CD4-positive, CD25-positive, alpha-beta regulatory T cell (primary cell): ENCODE results near the gene SLAIN1. TPM values are rescaled to one million over a fixed set of nuclear protein-coding genes. Genes with fewer than 3 reads are reported as not detected.
A peak's percentile ranks its signal among the peaks of the same experiment; 100 is the strongest.

ENCODE experiments used
- ATAC-seq, 2 donors: fragments of 150-1000 bp; cut with Tn5 transposase; one replicate each; pipeline ENCODE4 v1.10.0; 2021; ENCODE audit warnings: low read depth in 2 of 2, moderate number of reproducible peaks in 2 of 2, moderate library complexity in 1 of 2
- DNase-seq, 3 donors: peaks; one replicate each; pipeline versions ENCODE4 v3.0.0 to v3.0.0-alpha.2; 2012 to 2022; ENCODE audit warnings: mixed read lengths in 1 of 3
- H3K27ac ChIP-seq: one replicate; pipeline ENCODE4 v1.7.0; 2013; ENCODE audit warnings: mild to moderate bottlenecking, low read length; ENCODE audit not compliant: insufficient read depth, poor library complexity, severe bottlenecking
- H3K27me3 ChIP-seq: one replicate; pipeline ENCODE4 v1.7.0; 2013; ENCODE audit warnings: low read length; ENCODE audit not compliant: control insufficient read depth, insufficient read depth
- H3K36me3 ChIP-seq: one replicate; pipeline ENCODE4 v1.7.0; 2013; ENCODE audit warnings: mild to moderate bottlenecking, low read length, moderate library complexity; ENCODE audit not compliant: control insufficient read depth, insufficient read depth
- H3K4me1 ChIP-seq: 2 replicates; pipeline ENCODE4 v1.7.0; 2013; ENCODE audit warnings: mild to moderate bottlenecking, low read length; ENCODE audit not compliant: insufficient read depth, control insufficient read depth, poor library complexity, severe bottlenecking
- H3K4me3 ChIP-seq: one replicate; pipeline ENCODE4 v1.7.0; 2013; ENCODE audit warnings: low read depth, mild to moderate bottlenecking, low read length, moderate library complexity
- H3K9me3 ChIP-seq, 2 experiments: 1 replicate in 1 of 2; 2 replicates in 1 of 2; pipeline ENCODE4 v1.7.0; 2013; ENCODE audit warnings: low read length in 2 of 2, mild to moderate bottlenecking in 1 of 2, moderate library complexity in 1 of 2; ENCODE audit not compliant: control insufficient read depth in 2 of 2
- H3K27ac Mint-ChIP-seq, 3 donors: one replicate each; pipeline ENCODE4 v1.8.0; 2020 to 2022; ENCODE audit warnings: mild to moderate bottlenecking in 3 of 3, mixed read lengths in 3 of 3, moderate library complexity in 2 of 3
- H3K27me3 Mint-ChIP-seq: one replicate; pipeline ENCODE4 v1.8.0; 2022; ENCODE audit warnings: mild to moderate bottlenecking, mixed read lengths
- H3K36me3 Mint-ChIP-seq: one replicate; pipeline ENCODE4 v1.8.0; 2020; ENCODE audit warnings: mixed read lengths
- H3K4me1 Mint-ChIP-seq, 4 donors: one replicate each; pipeline ENCODE4 v1.8.0; 2020 to 2022; ENCODE audit warnings: mixed read lengths in 4 of 4, mild to moderate bottlenecking in 1 of 4
- H3K4me3 Mint-ChIP-seq, 4 donors: one replicate each; pipeline ENCODE4 v1.8.0; 2020 to 2022; ENCODE audit warnings: mild to moderate bottlenecking in 4 of 4, mixed read lengths in 4 of 4, moderate library complexity in 3 of 4
- H3K9me3 Mint-ChIP-seq, 7 donors: one replicate each; pipeline ENCODE4 v1.8.0; 2020 to 2022; ENCODE audit warnings: mixed read lengths in 7 of 7, mild to moderate bottlenecking in 3 of 7, moderate library complexity in 2 of 7
- polyA plus RNA-seq, 4 donors: library from polyadenylated mRNA; unstranded; fragments of 300-500 nt; fragmentation: Illumina TruSeq; gene quantifications; one replicate each; pipeline ENCODE4 v1.2.3, GENCODE V29; 2021
- total RNA-seq: library from RNA; stranded (reverse); gene quantifications from one replicate; pipeline ENCODE4 v1.2.3, GENCODE V29; 2022

The SLAIN1 gene
- total and polyA plus RNA-seq, 5 donors from 2014 or later = 22.0 to 42.0 (median 27.7) TPM

DNA sequence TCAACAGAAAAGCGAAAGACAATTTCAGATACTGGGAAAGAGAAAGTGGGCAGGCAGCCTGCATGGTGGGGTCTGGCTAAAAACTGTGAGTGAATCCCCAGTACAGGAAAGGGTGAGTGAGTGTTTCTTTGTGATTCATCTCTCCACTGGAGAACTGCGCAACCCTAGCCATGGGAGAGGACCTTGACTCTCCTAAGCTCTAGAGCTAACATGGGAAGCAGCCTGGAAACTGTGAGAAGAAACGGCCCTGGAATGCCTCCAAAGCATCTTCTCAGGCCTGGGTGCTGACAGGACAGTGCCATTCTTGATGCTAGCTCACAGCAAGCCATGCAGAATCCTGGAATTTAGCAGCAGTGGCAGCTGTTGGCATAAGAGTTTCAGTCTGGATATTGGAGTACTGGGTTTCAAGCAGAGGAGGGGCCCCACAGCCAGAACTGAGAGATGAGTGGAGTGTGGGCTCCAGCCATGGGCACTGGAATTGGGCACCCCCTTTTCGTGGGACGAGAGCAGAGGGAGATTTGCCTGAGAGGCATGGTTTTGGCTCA is 18.7 kb upstream of the SLAIN1 start:
- ATAC-seq = no peak
- DNase-seq = no peak
- no peak overlapping the region for H3K4me3 ChIP-seq
- no peak overlapping the region for H3K4me3 Mint-ChIP-seq
- H3K36me3 Mint-ChIP-seq = no peaks in the 10 kb centered on the region
- peaks cover 0 to 2% of the 10 kb centered on the region in 2 experiments for H3K9me3 ChIP-seq
- no peaks in the 10 kb centered on the region for H3K4me1 ChIP-seq
- H3K27ac Mint-ChIP-seq = no peak overlapping the region
- peaks cover 0 to 9% (median 0%) of the 10 kb centered on the region in 7 donors for H3K9me3 Mint-ChIP-seq
- H3K36me3 ChIP-seq = no peaks in the 10 kb centered on the region
- H3K27me3 ChIP-seq = peaks cover 21% of the 10 kb centered on the region
- H3K27me3 Mint-ChIP-seq = peaks cover 41% of the 10 kb centered on the region
- no peaks in the 10 kb centered on the region for H3K4me1 Mint-ChIP-seq
- H3K27ac ChIP-seq = no peak overlapping the region

DNA sequence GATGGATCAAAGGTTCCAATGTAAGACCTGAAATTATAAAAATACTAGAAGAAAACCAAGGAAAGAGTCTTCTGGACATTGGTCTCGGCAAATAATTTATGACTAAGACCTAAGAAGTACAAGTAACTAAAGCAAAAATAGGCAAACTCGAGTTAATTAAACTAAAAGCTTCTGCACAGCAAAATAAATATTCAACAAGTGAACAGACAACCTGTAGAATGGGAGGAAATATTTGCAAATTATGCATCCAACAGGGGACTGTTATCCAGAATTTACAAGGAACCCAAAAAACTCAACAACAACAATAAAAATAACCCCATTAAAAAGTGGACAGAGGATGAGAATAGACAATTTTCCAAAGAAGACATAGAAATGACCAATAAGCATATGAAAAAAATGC is 9.7 kb upstream of the SLAIN1 start:
- Mint-ChIP-seq H3K4me1 (no peaks in the 10 kb centered on the region), H3K27ac (no peak overlapping the region), H3K27me3 (peaks cover 42% of the 10 kb centered on the region), H3K4me3 (no peak overlapping the region), H3K36me3 (peaks cover 4% of the 10 kb centered on the region), H3K9me3 (peaks cover 0 to 12% (median 2%) of the 10 kb centered on the region in 7 donors)
- H3K4me3 ChIP-seq = no peak overlapping the region
- DNase-seq = no peak
- no peaks in the 10 kb centered on the region for H3K36me3 ChIP-seq
- no peak overlapping the region for H3K27ac ChIP-seq
- H3K4me1 ChIP-seq = no peaks in the 10 kb centered on the region
- no peak for ATAC-seq
- peaks cover 0 to 9% of the 10 kb centered on the region in 2 experiments for H3K9me3 ChIP-seq
- peaks cover 26% of the 10 kb centered on the region for H3K27me3 ChIP-seq

DNA sequence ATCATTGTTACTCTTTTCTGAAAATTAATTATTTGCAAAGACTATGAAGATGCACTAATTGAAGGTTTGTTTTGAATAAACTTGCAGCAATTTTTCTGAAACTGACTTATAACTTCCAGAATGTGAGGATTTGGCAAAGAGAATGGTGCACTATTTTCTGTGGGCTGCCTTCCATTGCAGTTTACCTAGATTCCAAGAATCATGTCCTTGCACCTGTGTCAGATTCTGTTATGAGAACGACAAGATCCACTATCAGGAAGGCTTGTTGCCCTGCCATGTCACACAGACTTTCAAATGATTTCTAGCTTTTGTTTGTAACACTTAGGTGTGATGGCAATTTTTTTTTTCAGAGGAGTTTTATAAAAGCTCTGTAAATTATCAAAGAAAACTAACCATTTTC is 5.6 kb upstream of the SLAIN1 start:
- DNase-seq = no peak
- H3K4me3 ChIP-seq = no peak overlapping the region
- Mint-ChIP-seq H3K4me3 (no peak overlapping the region), H3K27me3 (peaks cover 53% of the 10 kb centered on the region), H3K9me3 (peaks cover 0 to 7% (median 0%) of the 10 kb centered on the region in 7 donors), H3K4me1 (peaks cover 0 to 17% (median 13%) of the 10 kb centered on the region in 4 donors), H3K36me3 (no peaks in the 10 kb centered on the region), H3K27ac (no peak overlapping the region)
- H3K9me3 ChIP-seq = peaks cover 0 to 6% of the 10 kb centered on the region in 2 experiments
- H3K27me3 ChIP-seq = peaks cover 22% of the 10 kb centered on the region
- peaks cover 16% of the 10 kb centered on the region for H3K4me1 ChIP-seq
- no peak overlapping the region for H3K27ac ChIP-seq
- H3K36me3 ChIP-seq = no peaks in the 10 kb centered on the region
- ATAC-seq = no peak

DNA sequence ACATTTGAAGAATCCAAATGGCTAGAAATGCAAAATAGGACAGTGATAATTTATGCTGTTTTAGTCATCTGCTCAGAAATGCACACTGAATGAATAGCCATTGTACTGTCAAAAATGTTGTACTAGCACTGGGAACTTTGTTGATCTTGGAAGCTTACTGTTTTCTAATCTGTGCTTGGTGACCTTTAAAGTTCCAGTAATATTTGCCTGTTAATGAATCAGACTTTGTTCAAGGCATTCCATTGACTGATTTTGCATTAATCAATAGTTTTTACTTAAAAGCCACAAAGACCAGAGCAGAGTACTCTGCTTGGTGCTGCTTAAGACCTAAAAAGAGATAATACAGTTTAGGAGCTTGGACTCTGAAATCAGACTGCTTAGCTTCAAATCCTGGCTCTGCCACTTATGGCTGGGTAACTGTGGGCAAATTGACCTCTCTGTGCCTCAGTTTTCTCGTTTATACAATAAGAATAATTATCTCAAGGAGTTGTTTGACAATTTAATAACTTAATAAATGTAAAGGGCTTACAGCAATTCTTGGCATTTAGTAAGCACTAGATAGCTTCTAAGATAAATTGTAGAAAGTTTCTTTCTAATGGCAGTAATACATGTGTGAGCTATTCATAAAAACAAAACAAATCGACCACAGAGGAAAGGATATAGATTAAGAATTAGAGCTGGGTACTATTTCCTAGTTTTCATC is 4.6 kb upstream of the SLAIN1 start:
- no peak overlapping the region for H3K27ac ChIP-seq
- Mint-ChIP-seq H3K9me3 (no peaks in the 10 kb centered on the region), H3K27me3 (peaks cover 50% of the 10 kb centered on the region), H3K27ac (no peak overlapping the region), H3K4me1 (peaks cover 0 to 22% (median 16%) of the 10 kb centered on the region in 4 donors), H3K36me3 (no peaks in the 10 kb centered on the region), H3K4me3 (no peak overlapping the region)
- no peaks in the 10 kb centered on the region for H3K36me3 ChIP-seq
- H3K4me1 ChIP-seq = peaks cover 19% of the 10 kb centered on the region
- no peak overlapping the region for H3K4me3 ChIP-seq
- DNase-seq (no peak), ATAC-seq (no peak)
- H3K9me3 ChIP-seq = peaks cover 0 to 2% of the 10 kb centered on the region in 2 experiments
- H3K27me3 ChIP-seq = peaks cover 13% of the 10 kb centered on the region

DNA sequence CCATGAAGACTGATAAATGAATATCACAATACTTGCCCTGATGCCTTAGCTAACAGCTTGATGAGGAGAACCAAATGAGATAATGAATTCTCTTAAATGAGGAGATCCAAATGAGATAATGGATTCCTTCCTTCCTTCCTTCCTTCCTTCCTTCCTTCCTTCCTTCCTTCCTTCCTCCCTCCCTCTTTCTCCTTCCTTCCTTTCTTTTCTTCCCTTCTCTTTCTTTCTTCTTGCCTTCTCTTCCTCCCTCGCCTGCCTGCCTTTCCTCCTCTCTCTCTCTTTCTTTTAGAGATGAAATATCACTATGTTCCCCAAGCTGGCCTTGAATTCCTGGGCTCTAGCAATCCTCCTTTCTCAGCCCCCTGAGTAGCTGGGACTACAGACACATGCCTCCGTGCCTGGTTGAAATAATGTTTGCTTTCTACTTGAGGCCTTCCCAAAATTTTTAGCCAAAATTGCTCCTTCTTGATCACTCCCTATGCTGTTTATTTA is 4.0 kb upstream of the SLAIN1 start:
- Mint-ChIP-seq H3K27ac (no peak overlapping the region), H3K4me3 (no peak overlapping the region)

DNA sequence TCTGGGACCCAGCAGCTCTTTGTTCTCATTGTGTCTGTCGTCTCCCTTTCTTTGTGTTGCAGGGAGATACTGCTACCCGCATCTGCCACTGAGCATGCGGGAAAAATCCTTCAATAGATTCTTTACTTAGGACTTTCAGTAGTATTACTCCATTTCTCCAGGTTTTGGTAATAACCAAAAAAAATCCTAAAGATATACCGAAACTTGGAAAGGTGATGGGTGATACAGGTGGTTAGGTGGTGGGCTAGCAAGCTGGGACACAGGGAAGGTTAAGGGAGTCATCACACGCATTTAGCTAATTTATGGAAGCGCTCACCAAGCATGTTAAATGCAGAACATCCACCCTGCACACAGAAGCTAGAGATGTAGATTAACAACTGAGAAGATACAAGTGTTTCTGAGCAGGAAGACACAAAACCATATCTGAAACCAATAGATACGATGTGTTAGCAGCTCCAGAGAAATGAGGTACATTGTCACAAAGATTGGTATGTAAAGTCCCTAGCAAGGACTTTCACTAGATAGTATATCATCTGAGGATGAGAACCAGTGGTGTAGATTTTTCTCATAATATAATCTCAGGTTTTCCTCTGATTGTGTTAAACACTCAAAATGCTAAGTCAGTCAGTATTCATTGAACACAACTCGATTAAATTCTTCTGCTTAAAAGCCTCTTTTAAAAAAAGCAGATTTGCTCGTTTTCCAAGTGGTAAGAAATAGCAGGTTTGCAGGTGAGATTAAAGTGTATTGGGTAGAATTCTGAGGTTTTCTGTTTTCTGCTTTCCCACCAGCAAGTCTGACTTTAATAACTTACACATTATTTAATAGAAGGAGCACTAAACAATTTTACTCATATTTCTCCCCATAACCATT is 1.2 kb upstream of the SLAIN1 start:
- ATAC-seq = no peak
- H3K36me3 Mint-ChIP-seq = no peaks in the 10 kb centered on the region
- Histone ChIP-seq H3K27me3 (peaks cover 2% of the 10 kb centered on the region), H3K27ac (peak overlapping the region; percentile 80), H3K9me3 (no peaks in the 10 kb centered on the region), H3K36me3 (no peaks in the 10 kb centered on the region), H3K4me1 (peaks cover 39% of the 10 kb centered on the region), H3K4me3 (peak overlapping the region; percentile 80)
- peaks cover 42% of the 10 kb centered on the region for H3K27me3 Mint-ChIP-seq
- peak overlapping the region; percentile 21 to 88 (median 87) for H3K27ac Mint-ChIP-seq
- peaks cover 0 to 2% (median 0%) of the 10 kb centered on the region in 7 donors for H3K9me3 Mint-ChIP-seq
- peaks cover 5 to 43% (median 32%) of the 10 kb centered on the region in 4 donors for H3K4me1 Mint-ChIP-seq
- peak in 2 of 3 donors; percentile 27 to 49 for DNase-seq
- H3K4me3 Mint-ChIP-seq = peak overlapping the region; percentile 68 to 97 (median 91)

More for the DNA sequence above, 4.0 kb upstream of the SLAIN1 start:
- no peaks in the 10 kb centered on the region for H3K36me3 Mint-ChIP-seq
- ATAC-seq (no peak), DNase-seq (no peak)
- H3K27me3 ChIP-seq = peaks cover 7% of the 10 kb centered on the region
- no peak overlapping the region for H3K4me3 ChIP-seq
- peaks cover 50% of the 10 kb centered on the region for H3K27me3 Mint-ChIP-seq
- H3K36me3 ChIP-seq = no peaks in the 10 kb centered on the region
- peaks cover 19% of the 10 kb centered on the region for H3K4me1 ChIP-seq
- H3K9me3 Mint-ChIP-seq = no peaks in the 10 kb centered on the region
- H3K9me3 ChIP-seq = peaks cover 0 to 2% of the 10 kb centered on the region in 2 experiments
- peaks cover 0 to 22% (median 16%) of the 10 kb centered on the region in 4 donors for H3K4me1 Mint-ChIP-seq
- H3K27ac ChIP-seq = no peak overlapping the region

DNA sequence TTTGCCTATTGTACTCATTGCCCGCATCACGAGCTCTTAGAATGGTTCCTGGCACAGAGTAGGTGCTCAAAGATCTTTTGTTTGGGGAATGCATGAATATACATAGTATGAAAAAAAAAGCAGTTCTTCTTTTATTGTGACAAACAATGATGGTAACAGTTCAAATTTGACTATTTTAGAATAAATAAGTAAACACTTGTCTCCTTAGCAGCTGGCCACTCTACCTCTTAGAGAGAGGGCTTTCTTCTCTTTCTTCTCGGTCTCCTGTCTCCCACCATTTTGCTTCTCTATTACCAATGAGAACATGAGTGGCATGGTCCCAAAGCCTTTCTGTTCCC is 639 bp upstream of the SLAIN1 start:
- Mint-ChIP-seq H3K36me3 (no peaks in the 10 kb centered on the region), H3K4me3 (peak overlapping the region; percentile 68 to 97 (median 91)), H3K27me3 (peaks cover 36% of the 10 kb centered on the region), H3K9me3 (peaks cover 0 to 2% (median 0%) of the 10 kb centered on the region in 7 donors), H3K27ac (peak overlapping the region; percentile 50 to 88 (median 87)), H3K4me1 (peaks cover 5 to 43% (median 33%) of the 10 kb centered on the region in 4 donors)
- DNase-seq (no peak), ATAC-seq (no peak)
- Histone ChIP-seq H3K36me3 (no peaks in the 10 kb centered on the region), H3K9me3 (no peaks in the 10 kb centered on the region), H3K4me3 (peak overlapping the region; percentile 80), H3K27ac (peak overlapping the region; percentile 80), H3K27me3 (no peaks in the 10 kb centered on the region), H3K4me1 (peaks cover 39% of the 10 kb centered on the region)
